GM23248 (cell line): Measurements from ENCODE around the gene MMP23B.

Experiments used
- EZH2 ChIP-seq: fragments of 200-600 bp; sonication (generic); IDR thresholded peaks from 2 replicates; pipeline ENCODE4 v1.6.1; 2018; ENCODE audit warnings: antibody characterized with exemption, mild to moderate bottlenecking; ENCODE audit not compliant: insufficient read depth, poor library complexity, severe bottlenecking
- EZH2phosphoT487 ChIP-seq: fragments of 200-600 bp; sonication (generic); IDR thresholded peaks from 2 replicates; pipeline ENCODE4 v1.6.1; 2018; ENCODE audit warnings: antibody characterized with exemption, moderate library complexity, mild to moderate bottlenecking, low read depth; ENCODE audit not compliant: insufficient read depth

DNA sequence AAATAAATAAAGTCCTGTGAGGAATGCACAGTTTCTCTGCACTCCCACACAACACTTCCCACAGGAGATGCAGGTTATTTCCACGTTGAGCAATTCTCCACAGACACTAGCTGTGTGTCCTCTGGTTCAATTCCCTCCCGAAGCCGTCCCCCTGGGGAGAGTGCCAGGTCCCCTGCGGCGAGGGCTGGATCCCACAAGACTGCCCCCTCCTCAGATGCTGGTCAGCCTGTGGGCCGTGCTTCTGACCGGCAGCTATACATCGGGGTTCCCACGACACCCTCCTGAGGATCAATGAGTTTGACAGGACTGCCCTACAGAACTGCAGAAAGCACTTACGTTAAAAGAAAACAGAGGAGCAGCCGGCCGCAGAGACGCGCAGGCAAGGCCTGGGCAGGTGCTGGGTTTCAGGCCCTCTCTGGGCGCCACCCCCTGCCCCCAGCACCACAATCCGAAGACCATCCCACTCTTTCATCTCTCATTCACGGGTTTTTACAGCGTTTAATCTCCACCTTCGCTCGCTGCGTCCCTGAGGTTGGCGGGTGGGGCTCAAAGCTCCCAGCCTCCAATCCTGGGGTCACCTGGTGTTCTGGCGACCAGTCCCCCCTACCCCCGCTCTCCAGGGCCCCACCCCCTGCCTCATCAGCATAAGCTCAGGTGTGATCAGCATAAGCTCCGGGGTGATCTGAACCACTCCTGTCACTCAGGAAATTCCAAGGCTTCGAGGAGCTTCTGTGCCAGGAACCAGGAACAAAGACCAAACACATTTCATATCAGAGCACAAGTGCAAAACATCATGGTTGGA is 51.3 kb downstream of the MMP23B start:
- TF ChIP-seq EZH2 (no peak), EZH2phosphoT487 (no peak)
